ENCODE data around the gene TRPV5.

Gene TRPV5

DNA sequence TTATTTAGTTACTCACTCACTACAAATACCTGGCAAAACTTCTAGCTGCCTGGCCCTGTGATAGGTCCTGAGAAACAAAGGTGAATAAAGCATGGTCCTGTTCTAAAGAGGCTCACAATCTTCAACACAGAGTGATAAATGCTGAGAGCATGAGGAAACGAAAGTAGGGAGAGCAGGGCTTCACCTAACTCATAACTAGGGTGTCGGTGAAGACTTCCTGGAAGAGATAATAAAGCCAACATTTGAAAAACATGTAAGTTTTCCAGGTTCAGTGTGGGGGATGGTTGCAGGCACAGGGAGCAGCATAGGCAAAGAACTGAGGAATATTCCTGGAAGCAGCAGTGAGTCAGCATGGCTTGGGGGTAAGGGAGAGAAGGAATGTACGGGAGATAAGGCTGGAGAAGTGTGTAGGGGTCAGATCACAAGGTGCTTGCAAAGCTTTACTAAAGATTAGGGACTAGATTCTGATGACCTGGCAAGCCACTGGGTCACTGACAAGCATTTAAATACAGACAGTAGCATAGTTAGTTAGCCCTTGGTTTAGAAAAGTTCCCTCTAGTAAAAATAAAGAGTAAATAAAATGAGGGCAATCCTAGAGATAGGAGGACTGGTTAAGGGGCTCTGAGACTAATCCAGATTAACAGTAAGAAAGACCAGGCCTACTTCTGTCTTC is 23.5 kb upstream of the TRPV5 start:
- TF ChIP-seq, protein P1, sequence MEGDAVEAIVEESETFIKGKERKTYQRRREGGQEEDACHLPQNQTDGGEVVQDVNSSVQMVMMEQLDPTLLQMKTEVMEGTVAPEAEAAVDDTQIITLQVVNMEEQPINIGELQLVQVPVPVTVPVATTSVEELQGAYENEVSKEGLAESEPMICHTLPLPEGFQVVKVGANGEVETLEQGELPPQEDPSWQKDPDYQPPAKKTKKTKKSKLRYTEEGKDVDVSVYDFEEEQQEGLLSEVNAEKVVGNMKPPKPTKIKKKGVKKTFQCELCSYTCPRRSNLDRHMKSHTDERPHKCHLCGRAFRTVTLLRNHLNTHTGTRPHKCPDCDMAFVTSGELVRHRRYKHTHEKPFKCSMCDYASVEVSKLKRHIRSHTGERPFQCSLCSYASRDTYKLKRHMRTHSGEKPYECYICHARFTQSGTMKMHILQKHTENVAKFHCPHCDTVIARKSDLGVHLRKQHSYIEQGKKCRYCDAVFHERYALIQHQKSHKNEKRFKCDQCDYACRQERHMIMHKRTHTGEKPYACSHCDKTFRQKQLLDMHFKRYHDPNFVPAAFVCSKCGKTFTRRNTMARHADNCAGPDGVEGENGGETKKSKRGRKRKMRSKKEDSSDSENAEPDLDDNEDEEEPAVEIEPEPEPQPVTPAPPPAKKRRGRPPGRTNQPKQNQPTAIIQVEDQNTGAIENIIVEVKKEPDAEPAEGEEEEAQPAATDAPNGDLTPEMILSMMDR (IDR thresholded peaks at IDR 0.05; ENCODE audit: insufficient read depth, missing control alignments): no peak
- FAIRE-seq (no peak), DNase-seq (ENCODE audit: insufficient read length, low spot score) (no peak)

DNA sequence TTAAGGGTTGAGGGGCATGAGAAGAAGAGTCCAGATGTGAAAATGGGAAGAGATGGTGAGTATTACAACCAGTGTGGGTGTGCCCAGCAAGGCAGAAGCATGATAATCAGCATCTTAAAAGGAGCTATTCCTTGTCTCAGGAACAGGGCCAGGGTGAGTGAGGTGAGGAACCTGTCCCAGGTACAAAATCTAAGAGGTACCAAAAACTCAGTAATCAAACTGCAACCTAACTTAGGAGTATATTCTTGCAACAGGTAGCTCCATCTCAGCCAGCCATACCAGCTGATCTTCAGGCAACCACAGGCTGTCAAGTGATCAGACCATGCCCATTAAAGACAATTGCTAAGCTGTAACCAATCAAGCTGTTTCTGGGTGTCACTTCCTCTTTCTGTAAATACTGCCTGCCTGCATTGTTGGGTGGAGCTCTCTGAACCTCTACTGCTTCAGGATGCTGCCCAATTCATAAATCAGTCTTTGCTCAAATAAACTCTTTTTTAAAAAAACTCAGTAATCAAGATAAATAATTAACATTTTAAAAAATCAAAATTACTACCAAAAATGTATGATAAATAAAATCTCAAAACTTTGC is 21.2 kb upstream of the TRPV5 start:
- DNase-seq (ENCODE audit: insufficient read length, low spot score): no peak
- TF ChIP-seq, protein P1 (IDR thresholded peaks at IDR 0.05; ENCODE audit: insufficient read depth, missing control alignments): no peak
- FAIRE-seq: no peak

DNA sequence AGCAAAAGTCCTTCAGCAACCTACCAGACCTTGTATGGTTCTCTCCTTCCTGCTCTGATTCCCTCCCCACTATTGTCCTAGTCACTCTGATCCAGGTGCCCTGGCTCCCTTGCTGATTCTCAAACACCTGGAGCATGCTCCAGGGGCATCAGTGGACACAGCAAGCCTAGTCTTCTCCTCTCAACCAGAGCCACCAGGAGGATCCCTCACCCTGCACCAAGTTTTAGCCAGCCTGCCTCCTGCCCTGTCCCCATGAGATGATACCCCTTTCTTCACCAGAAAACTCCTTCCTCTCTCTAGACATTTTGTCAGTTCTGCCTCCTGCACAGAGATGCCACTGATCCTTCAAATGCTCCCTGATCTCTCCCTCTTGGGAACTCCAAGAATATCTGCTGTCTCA is 16.7 kb upstream of the TRPV5 start:
- DNase-seq (ENCODE audit: insufficient read length, low spot score) (no peak), FAIRE-seq (no peak)
- TF ChIP-seq, protein P1 (IDR thresholded peaks at IDR 0.05; ENCODE audit: insufficient read depth, missing control alignments): no peak

DNA sequence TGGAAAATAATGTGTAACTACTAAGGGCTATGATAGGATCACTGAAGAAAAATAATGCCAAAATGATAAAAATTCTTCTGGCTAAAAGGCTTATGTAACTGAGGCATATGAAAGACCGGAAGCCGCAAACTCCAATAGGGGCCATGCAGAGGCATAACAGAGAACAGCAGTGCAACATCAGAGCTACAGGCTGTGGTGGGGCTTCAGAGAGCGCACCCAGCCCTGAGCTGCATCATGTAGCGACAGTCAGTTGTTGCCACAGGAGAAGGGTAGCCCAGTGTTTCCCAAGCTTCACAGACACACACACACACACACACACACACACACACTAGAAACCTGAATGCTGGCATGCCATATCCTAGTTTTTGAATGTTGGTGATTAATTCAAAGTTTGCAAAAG is 15.1 kb upstream of the TRPV5 start:
- no peak for FAIRE-seq
- TF ChIP-seq, protein P1 (IDR thresholded peaks at IDR 0.05; ENCODE audit: insufficient read depth, missing control alignments): no peak

DNA sequence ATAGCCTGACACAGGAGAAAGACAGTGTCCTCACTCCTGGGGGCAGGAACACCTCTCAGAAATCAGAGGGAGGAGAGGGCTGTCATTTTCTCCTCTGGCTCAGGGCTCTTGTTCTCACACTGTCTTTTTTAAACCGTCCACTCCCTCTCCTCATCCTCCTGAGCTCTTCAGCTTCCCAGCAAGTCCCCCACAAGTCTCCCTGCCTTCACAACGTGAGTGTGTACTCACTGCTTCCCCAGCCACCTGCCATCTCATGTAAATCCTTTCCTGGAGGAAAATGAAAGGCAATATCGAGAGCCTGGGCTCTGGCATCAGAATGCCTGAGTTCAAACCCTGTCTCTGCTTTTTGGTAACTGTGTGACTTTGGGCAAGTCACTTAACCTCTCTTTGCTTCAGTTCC is 11.5 kb upstream of the TRPV5 start:
- DNase-seq (ENCODE audit: insufficient read length, low spot score) (no peak), FAIRE-seq (no peak)
- TF ChIP-seq, protein P1 (IDR thresholded peaks at IDR 0.05; ENCODE audit: insufficient read depth, missing control alignments): no peak

More for the DNA sequence above, 15.1 kb upstream of the TRPV5 start:
- DNase-seq (ENCODE audit: insufficient read length, low spot score): no peak

DNA sequence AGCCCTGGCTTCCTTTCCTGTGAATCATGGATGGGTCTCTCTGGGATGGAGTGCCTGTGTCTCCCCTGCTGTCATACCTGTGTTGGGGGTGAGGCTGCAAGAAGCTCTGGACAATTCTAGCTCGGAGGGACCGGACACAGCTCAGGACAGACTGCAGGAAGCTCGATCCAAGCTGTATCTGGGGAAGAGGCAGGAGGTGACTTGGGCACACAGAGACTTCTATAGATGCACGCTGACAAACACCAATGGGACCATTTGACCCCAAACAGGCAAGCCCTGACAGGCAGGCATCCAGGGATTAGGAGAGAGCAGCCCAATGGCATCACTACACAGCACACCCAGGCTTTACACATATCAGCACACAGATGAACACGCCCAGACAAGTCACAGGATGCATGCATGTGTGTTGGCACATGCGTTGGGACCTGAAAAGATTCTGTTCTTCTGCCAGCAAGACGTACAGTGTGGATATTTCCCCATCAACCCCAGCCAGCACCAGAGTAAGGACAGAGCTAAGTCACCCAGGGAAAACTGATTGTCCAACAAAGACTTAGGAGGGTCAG is 10.2 kb upstream of the TRPV5 start:
- FAIRE-seq (no peak), DNase-seq (ENCODE audit: insufficient read length, low spot score) (no peak)
- TF ChIP-seq, protein P1 (IDR thresholded peaks at IDR 0.05; ENCODE audit: insufficient read depth, missing control alignments): no peak

DNA sequence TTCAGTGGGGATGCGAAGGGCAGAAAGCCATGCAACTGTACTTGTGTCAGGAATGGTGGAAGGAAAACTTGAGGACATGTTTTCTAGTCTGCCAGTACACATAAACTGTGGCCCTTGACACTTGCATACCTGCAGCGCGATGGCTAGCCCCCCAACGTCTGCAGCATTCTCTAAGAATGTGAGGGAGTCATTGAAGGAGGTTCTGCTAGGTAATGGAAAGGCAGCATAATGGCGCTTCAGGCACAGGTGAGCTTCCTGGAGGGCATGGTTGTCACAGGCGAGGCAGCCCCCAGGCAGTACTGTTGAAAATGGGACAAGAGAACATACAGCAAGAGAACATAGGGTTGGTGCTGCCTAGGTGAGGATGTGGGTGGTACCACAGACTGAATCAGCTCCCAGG is 9.2 kb upstream of the TRPV5 start:
- TF ChIP-seq, protein P1 (IDR thresholded peaks at IDR 0.05; ENCODE audit: insufficient read depth, missing control alignments): no peak
- FAIRE-seq (no peak), DNase-seq (ENCODE audit: insufficient read length, low spot score) (no peak)

All from D721Med (cell line).